NCI-H1930 (cell line): ENCODE data around the gene CRYBA2.

Experiments
- DNase-seq, 2 experiments: peaks; one replicate each; lab custom pipeline; 2025; lab: John Stamatoyannopoulos, UW

The CRYBA2 gene

GRCh38 chr2:219023045-219023605 lies 29.9 kb upstream of the CRYBA2 start:
- DNase-seq = no peak

- no peak for DNase-seq
Observed at GRCh38 chr2:219022616-219023015, 29.4 kb upstream of the CRYBA2 start.

GRCh38 chr2:219022041-219022440 lies 28.8 kb upstream of the CRYBA2 start:
- no peak for DNase-seq

- no peak for DNase-seq
Observed at GRCh38 chr2:219021591-219021990, 28.4 kb upstream of the CRYBA2 start.

GRCh38 chr2:219020604-219021365 lies 27.6 kb upstream of the CRYBA2 start:
- DNase-seq = no peak

- DNase-seq = no peak
Observed at GRCh38 chr2:219019436-219019835, 26.2 kb upstream of the CRYBA2 start.

GRCh38 chr2:219018726-219019125 lies 25.5 kb upstream of the CRYBA2 start:
- no peak for DNase-seq

GRCh38 chr2:219018286-219018685 lies 25.1 kb upstream of the CRYBA2 start:
- DNase-seq = no peak

GRCh38 chr2:219017201-219017931 lies 24.1 kb upstream of the CRYBA2 start:
- DNase-seq = no peak

GRCh38 chr2:219016721-219017120 lies 23.5 kb upstream of the CRYBA2 start:
- DNase-seq = no peak

GRCh38 chr2:219010873-219011272 lies 17.7 kb upstream of the CRYBA2 start:
- no peak for DNase-seq

- DNase-seq = peak in 1 of 2 experiments; percentile 19
Observed at GRCh38 chr2:219010162-219010756, 17.0 kb upstream of the CRYBA2 start.

- DNase-seq = no peak
Observed at GRCh38 chr2:219009294-219009693, 16.1 kb upstream of the CRYBA2 start.

- no peak for DNase-seq
Observed at GRCh38 chr2:219003979-219004378, 10.8 kb upstream of the CRYBA2 start.

GRCh38 chr2:219003267-219003634 lies 10.0 kb upstream of the CRYBA2 start:
- DNase-seq = no peak

GRCh38 chr2:219002395-219003266 lies 9.4 kb upstream of the CRYBA2 start:
- DNase-seq = peak; percentile 87 to 90

GRCh38 chr2:219001577-219002394 lies 8.6 kb upstream of the CRYBA2 start:
- peak; percentile 78 to 83 for DNase-seq

- no peak for DNase-seq
Observed at GRCh38 chr2:219001100-219001576, 7.9 kb upstream of the CRYBA2 start.

GRCh38 chr2:219000569-219000960 lies 7.3 kb upstream of the CRYBA2 start:
- DNase-seq = no peak

GRCh38 chr2:218999881-219000568 lies 6.8 kb upstream of the CRYBA2 start:
- no peak for DNase-seq
